ENCODE results near the gene PMP22.

DNA sequence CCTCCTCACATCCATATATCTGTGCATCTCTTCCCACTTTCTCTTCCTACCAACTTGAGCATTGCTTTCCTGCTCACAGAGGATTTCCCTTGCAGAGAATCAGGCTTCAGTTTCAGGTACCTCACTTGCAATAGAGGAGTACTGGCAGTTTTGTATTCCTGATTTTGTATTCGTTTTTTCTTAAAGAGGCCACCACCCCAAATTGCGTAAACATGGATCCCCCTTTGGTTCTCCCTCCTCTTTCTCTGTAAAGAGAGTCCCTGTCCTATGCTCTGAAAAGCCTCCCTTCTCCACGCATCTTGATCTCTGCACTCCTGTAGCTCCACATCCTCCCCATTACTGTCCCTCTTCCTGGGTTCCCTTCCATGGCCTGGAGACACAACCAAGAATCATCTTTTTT is 44.1 kb upstream of the PMP22 start:
- TF ChIP-seq, protein P1, sequence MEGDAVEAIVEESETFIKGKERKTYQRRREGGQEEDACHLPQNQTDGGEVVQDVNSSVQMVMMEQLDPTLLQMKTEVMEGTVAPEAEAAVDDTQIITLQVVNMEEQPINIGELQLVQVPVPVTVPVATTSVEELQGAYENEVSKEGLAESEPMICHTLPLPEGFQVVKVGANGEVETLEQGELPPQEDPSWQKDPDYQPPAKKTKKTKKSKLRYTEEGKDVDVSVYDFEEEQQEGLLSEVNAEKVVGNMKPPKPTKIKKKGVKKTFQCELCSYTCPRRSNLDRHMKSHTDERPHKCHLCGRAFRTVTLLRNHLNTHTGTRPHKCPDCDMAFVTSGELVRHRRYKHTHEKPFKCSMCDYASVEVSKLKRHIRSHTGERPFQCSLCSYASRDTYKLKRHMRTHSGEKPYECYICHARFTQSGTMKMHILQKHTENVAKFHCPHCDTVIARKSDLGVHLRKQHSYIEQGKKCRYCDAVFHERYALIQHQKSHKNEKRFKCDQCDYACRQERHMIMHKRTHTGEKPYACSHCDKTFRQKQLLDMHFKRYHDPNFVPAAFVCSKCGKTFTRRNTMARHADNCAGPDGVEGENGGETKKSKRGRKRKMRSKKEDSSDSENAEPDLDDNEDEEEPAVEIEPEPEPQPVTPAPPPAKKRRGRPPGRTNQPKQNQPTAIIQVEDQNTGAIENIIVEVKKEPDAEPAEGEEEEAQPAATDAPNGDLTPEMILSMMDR (IDR thresholded peaks at IDR 0.05): no peak
- no peak for TF ChIP-seq POLR2A (IDR thresholded peaks at IDR 0.05)
- TF ChIP-seq POLR2AphosphoS5 (IDR thresholded peaks at IDR 0.05; ENCODE audit: insufficient read depth in 1 of 2, low read depth in 1 of 2): no peak

Data from vagina (tissue), 2 donors.